Measurements from ENCODE around the gene STIP1.

Gene STIP1

DNA sequence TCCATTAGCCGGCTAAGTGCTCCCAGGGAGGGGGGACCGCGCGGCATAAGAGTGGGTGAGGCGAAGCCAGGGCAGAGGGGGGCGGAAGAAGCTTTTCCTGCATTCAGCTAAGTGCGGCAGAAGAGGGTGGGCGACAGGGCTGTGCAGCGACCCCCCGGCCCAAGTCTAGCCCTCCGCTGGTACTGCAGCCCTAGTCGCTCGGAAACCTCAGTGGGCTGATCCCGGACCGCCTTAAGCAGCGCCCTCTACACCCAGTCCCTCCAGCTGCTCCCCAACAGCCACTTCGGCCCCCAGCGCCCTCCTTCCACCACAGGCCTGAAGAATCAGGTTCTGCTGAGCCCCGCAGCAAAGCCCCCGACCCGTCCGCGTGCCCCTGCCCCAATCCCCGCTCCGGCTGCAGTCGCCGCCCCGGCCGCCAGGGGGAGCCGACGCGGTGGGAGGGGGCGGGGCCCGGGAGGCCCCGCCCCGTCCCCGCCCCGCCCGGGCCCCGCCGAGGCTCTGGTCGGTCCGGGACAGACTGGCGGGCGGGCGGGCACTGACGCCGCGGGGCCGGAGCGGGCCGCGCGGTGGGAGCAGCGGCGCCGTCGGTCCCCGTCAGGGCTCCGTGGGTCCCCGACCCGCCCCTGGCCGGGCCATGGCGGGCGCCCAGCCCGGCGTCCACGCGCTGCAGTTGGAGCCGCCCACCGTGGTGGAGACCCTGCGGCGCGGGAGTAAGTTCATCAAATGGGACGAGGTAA is 65.2 kb downstream of the STIP1 start, which contains the start of gene PLCB3:
Gene PLCB3 (plus strand): TSS at position 515 of the 737 bp plus-strand sequence. CDS start 120 bp downstream, at position 635.
- peak; percentile 86 for DNase-seq (ENCODE audit: low spot score)

DNA sequence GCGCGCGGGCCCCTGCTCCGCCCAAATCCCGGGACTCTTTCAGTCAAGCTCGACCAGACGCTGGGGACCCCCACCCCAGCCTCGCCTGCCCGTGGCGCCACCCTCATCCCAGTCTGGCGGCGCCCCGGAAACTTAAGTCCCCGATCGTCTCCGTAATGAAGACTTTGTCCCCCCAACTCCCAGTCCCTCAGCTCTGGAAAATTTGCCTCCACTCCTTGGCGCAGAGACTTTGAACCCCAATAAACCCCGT is 65.7 kb downstream of the STIP1 start:
- no peak for DNase-seq (ENCODE audit: low spot score)

DNA sequence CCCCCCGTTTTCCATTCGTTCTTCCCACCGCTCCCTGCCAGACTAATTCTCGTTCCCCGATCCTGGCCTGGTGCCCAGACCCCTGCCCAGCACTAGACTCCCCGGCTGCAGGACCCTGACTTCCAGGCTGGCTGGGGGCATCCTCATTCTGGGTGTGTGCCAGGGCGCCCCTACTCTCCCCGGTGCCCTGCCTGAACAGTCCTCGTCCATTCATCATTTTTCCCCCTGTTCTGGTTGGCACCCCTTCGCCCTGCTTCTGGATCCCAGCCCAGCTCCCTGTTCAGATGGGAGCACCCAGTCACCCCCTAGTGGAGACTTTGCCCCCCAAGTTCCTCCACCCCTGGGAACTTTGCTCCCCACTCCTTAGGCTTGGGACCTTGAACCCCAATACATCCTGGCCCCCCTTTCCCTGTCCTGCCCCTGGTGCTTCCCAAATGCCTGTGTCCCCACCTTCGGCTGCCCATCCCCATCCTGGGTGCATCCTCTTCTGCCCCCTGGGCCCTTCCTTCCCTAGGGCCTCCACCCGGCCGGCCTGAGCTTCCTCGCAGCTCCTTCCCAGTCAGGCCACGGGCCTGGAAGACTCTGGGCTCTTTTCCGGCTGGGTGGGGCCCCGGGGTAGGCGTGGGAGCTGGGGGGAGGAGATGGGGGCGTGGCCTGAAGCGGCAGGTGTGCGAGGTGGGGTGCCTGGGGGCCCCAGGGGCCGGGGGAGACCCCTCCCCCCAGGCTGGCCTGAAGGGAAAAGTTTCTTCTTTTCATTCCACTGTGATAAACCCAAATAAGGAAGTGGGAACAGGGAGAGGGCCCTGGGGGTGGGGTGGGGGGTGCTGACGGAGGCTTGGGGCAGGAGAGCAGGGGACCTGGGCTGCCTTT is 66.3 kb downstream of the STIP1 start:
- DNase-seq (ENCODE audit: low spot score), result peak; percentile 70

DNA sequence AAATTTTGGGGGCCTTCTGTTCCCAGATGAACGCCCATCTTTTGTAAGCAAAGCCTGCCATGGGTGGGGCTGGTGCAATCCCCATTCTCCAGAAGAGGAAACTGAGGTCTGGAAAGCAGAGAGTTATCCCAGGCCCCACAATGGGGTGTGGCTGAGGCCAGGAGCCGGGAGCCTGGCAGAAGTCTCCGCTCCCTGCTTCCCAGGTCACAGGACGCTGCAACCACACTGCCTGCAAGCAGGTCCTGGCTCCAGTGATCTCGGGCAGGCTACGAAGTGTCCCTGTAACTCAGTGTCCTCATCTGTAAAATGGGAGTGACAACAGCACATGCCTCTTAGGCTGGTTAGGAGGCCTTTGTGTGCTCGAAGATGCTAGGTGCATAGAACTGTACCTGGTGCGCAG is 67.1 kb downstream of the STIP1 start:
- DNase-seq (ENCODE audit: low spot score), result no peak

DNA sequence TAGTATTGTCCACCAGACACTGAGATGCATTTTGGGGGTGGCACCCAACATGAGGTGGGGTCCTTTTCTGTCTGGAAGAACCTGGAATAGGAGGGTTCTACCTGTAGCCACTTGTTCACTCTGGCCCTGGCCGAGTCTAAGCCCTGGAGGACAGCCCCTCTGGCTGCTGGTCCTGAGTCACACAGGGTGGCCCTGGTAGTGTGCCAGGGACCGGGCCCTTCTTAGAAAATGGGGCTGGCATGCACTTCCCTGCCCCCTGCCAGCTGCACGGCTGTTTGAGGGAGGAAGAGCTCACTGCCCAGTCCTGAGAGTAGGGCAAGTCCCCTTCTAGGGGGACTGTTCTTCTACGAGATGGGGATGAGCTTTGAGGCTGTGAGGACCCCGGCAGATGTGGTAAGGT is 67.5 kb downstream of the STIP1 start:
- DNase-seq (ENCODE audit: low spot score), result peak; percentile 29

Measured in AG08395 (cell line).